IPS-NIHi7 (cell line): ENCODE measurements around the gene EDAR.

Experiments
- DNase-seq: peaks from one replicate; pipeline ENCODE4 v3.0.0; 2012; ENCODE audit warnings: mixed read lengths; ENCODE audit errors: extremely low spot score

Gene EDAR

GRCh38 chr2:108908713-108909070 lies 80.3 kb downstream of the EDAR start:
- DNase-seq, result no peak

GRCh38 chr2:108907822-108908712 lies 81.0 kb downstream of the EDAR start:
- DNase-seq, result no peak

- no peak for DNase-seq
These were observed 82.5 kb downstream of the EDAR start for GRCh38 chr2:108906403-108907077.

- no peak for DNase-seq
These were observed 83.1 kb downstream of the EDAR start for GRCh38 chr2:108905906-108906305.

- no peak for DNase-seq
These were observed 83.8 kb downstream of the EDAR start for GRCh38 chr2:108905176-108905575.

- DNase-seq, result no peak
These were observed 84.3 kb downstream of the EDAR start for GRCh38 chr2:108904680-108905079.

- DNase-seq, result no peak
These were observed 90.5 kb downstream of the EDAR start for GRCh38 chr2:108898315-108899082.

- peak; percentile 4 for DNase-seq
These were observed 92.3 kb downstream of the EDAR start for GRCh38 chr2:108896741-108897140.

GRCh38 chr2:108895188-108895587 lies 93.8 kb downstream of the EDAR start:
- no peak for DNase-seq

GRCh38 chr2:108894766-108895165 lies 94.3 kb downstream of the EDAR start:
- no peak for DNase-seq

GRCh38 chr2:108893277-108893676 lies 95.7 kb downstream of the EDAR start:
- DNase-seq, result no peak

GRCh38 chr2:108889907-108890306 lies 99.1 kb downstream of the EDAR start:
- DNase-seq, result no peak

GRCh38 chr2:108884619-108885018 lies 104.4 kb downstream of the EDAR start:
- DNase-seq, result no peak

GRCh38 chr2:108878276-108878675 lies 110.7 kb downstream of the EDAR start:
- DNase-seq, result no peak

- no peak for DNase-seq
These were observed 111.5 kb downstream of the EDAR start for GRCh38 chr2:108877506-108877905.

GRCh38 chr2:108870069-108870644 lies 118.9 kb downstream of the EDAR start:
- DNase-seq, result no peak

- no peak for DNase-seq
These were observed 119.5 kb downstream of the EDAR start for GRCh38 chr2:108869542-108869941.

- no peak for DNase-seq
These were observed 120.1 kb downstream of the EDAR start for GRCh38 chr2:108868911-108869310.

- no peak for DNase-seq
These were observed 123.0 kb downstream of the EDAR start for GRCh38 chr2:108866041-108866440.

- DNase-seq, result no peak
These were observed 130.1 kb downstream of the EDAR start for GRCh38 chr2:108858894-108859293.

- DNase-seq, result no peak
These were observed 133.8 kb downstream of the EDAR start for GRCh38 chr2:108855194-108855593.

GRCh38 chr2:108854484-108854883 lies 134.5 kb downstream of the EDAR start:
- DNase-seq, result no peak
